Breast epithelium (tissue), 3 donors: ENCODE data around the gene C19orf47.

Experiments
- CTCF ChIP-seq, 3 donors: fragments of 450-650 bp; IDR thresholded peaks; one replicate each; pipeline ENCODE4 v1.5.1; 2016 to 2017; ENCODE audit warnings: antibody characterized with exemption in 3 of 3, mild to moderate bottlenecking in 3 of 3, moderate library complexity in 3 of 3
- POLR2AphosphoS5 ChIP-seq, 3 donors: sonication (generic); formaldehyde crosslinking; IDR thresholded peaks; one replicate each; pipeline ENCODE4 v1.6.1; 2017; ENCODE audit warnings: antibody characterized with exemption in 3 of 3

DNA sequence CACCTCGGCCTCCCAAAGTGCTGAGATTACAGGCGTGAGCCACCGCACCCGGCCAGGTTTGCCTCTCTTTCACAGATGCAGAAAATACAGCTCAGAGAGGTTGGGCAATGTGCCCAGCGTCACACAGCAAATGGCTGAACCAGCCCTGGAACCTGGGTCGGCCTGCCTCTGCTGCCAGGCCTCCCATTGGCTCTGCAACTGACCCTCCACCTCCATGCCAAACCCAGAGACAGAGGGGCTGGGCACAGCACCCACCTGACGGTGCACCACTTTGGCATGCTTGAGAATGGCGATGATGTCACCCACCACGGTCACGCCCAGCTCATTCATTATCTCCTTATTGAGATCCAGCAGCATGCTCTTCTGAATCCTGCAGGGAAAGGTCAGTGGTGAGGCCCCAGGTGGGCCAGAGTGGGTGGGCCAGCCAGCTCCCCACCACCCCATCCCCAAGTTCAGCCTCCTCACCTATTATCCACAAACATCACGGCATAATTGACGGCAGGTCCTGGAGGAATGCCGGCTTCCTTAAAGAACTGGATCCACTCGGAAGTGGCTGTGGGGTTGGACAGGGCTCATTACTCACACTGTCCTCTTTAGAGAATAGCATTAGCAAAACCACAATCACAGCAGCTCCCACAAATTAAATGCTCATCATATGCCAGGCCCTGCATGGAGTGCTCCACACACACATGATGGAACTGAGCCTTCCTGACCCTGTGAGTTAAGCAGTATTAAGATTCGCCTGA, 12.2 kb downstream of the C19orf47 start:
- no peak for TF ChIP-seq POLR2AphosphoS5 (IDR thresholded peaks at IDR 0.05)
- no peak for TF ChIP-seq CTCF (IDR thresholded peaks at IDR 0.05)
